Measurements from ENCODE around the gene RIN3. TPM values are rescaled to one million over a fixed set of nuclear protein-coding genes. Genes with fewer than 3 reads are reported as not detected.

The RIN3 gene
- total RNA-seq, 1 experiment from 2014 or later: 1.5 TPM

- no peak overlapping the region for H3K14ac ChIP-seq (ENCODE audit: insufficient read depth, low read length)
- no peak overlapping the region for H4K5ac ChIP-seq (ENCODE audit: insufficient read length, low read depth, low read length)
- H3T11ph ChIP-seq (ENCODE audit: low read length): no peak overlapping the region
- no peaks in the 10 kb centered on the region for H3K36me3 Mint-ChIP-seq (ENCODE audit: insufficient read depth in 1 of 3, low read depth in 3 of 3)
- H3K4me1 Mint-ChIP-seq: no peaks in the 10 kb centered on the region
- H3K79me1 ChIP-seq (ENCODE audit: insufficient read depth, low read depth, low read length, poor library complexity, severe bottlenecking): no peaks in the 10 kb centered on the region
- H3K9me3 Mint-ChIP-seq: no peaks in the 10 kb centered on the region
- H4K20me1 ChIP-seq (ENCODE audit: control insufficient read depth, insufficient read depth, insufficient read length): no peaks in the 10 kb centered on the region
- H3K27me3 ChIP-seq (ENCODE audit: insufficient read depth, low read length): no peaks in the 10 kb centered on the region
- H3K9me3 ChIP-seq (ENCODE audit: control insufficient read depth, low read depth, low read length): no peaks in the 10 kb centered on the region
- no peak overlapping the region for H2AFZ ChIP-seq (ENCODE audit: low read length)
- H2BK12ac ChIP-seq (ENCODE audit: insufficient read length, low read depth, low read length): no peak overlapping the region
- no peak overlapping the region for H3K4ac ChIP-seq (ENCODE audit: low read depth, low read length)
- no peak overlapping the region for H3K27ac ChIP-seq (ENCODE audit: insufficient read length, low read depth, low read length)
- no peak overlapping the region for H3K18ac ChIP-seq (ENCODE audit: insufficient read length, low read depth, low read length)
- TF ChIP-seq, protein P1, sequence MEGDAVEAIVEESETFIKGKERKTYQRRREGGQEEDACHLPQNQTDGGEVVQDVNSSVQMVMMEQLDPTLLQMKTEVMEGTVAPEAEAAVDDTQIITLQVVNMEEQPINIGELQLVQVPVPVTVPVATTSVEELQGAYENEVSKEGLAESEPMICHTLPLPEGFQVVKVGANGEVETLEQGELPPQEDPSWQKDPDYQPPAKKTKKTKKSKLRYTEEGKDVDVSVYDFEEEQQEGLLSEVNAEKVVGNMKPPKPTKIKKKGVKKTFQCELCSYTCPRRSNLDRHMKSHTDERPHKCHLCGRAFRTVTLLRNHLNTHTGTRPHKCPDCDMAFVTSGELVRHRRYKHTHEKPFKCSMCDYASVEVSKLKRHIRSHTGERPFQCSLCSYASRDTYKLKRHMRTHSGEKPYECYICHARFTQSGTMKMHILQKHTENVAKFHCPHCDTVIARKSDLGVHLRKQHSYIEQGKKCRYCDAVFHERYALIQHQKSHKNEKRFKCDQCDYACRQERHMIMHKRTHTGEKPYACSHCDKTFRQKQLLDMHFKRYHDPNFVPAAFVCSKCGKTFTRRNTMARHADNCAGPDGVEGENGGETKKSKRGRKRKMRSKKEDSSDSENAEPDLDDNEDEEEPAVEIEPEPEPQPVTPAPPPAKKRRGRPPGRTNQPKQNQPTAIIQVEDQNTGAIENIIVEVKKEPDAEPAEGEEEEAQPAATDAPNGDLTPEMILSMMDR (conservative IDR thresholded peaks at IDR 0.05): no peak
- no peak overlapping the region for H3K56ac ChIP-seq (ENCODE audit: insufficient read length, low read depth, low read length)
- H4K8ac ChIP-seq (replicated peaks; ENCODE audit: insufficient read length, low read depth, low read length): no peak overlapping the region
- no peaks in the 10 kb centered on the region for H3K79me2 ChIP-seq (ENCODE audit: insufficient read depth, low read length)
- no peak overlapping the region for H2BK20ac ChIP-seq (ENCODE audit: low read depth, low read length, poor library complexity, severe bottlenecking)
- no peak overlapping the region; a peak in 1 of 7 replicates for H3K27ac Mint-ChIP-seq
- H2AK5ac ChIP-seq (ENCODE audit: insufficient read length, low read length): no peak overlapping the region
- no peak overlapping the region for H4K91ac ChIP-seq (ENCODE audit: insufficient read length, low read depth, low read length)
- no peak overlapping the region for H2BK5ac ChIP-seq (ENCODE audit: insufficient read length, low read length)
- no peaks in the 10 kb centered on the region for H3K23me2 ChIP-seq (ENCODE audit: insufficient read length, low read depth, low read length, poor library complexity, severe bottlenecking)
- no peak overlapping the region for H3K4me3 Mint-ChIP-seq
- H3K27me3 Mint-ChIP-seq (ENCODE audit: low read depth): no peaks in the 10 kb centered on the region; the same call in 1 of the 2 replicates
- H3K4me2 ChIP-seq (ENCODE audit: insufficient read depth, insufficient read length, low read length): no peak overlapping the region
- no peak for DNase-seq
- peaks cover 2% of the 10 kb centered on the region; the same call in 1 of the 2 replicates for H3K4me1 ChIP-seq (ENCODE audit: insufficient read depth, low read length)
- no CpG with 5 or more reads among the region's 14 CpGs for WGBS (ENCODE audit: extremely low coverage, insufficient read length, low lambda C conversion rate)
- no peak overlapping the region for H3K23ac ChIP-seq (ENCODE audit: insufficient read length, low read depth, low read length)
- H2BK120ac ChIP-seq (ENCODE audit: low read depth, low read length, poor library complexity, severe bottlenecking): no peak overlapping the region
- no peak overlapping the region for H2BK15ac ChIP-seq (ENCODE audit: low read depth, low read length)
- H3K9ac ChIP-seq (ENCODE audit: extremely low read depth, insufficient read length, low read length): no peak overlapping the region
These were observed 14.1 kb downstream of the RIN3 start for GRCh38 chr14:92527721-92528120.
